ENCODE results near the gene NEDD9. TPM values are rescaled to one million over a fixed set of nuclear protein-coding genes. Genes with fewer than 3 reads are reported as not detected.

Gene NEDD9
- total RNA-seq, 1 donor from 2014 or later, result 14.1 TPM

DNA sequence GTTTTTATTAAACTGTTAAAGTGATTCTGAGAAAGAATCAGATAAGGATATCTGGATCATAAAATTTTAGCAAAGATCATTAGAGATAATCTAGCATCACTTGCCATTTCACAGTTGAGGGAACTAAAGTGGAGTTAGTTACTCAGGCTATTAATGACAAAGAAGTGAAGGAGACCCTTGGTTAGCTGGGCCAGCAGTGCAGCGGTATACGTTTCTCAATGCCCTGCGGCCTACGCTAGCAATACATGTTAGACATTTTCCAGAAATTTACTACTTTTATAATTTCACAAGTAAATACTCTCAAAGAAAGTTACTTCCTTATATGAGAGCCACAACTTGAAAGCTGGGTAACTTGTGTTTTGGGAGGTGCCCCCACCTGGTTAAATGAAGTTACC lies 28.5 kb downstream of the NEDD9 start:
- TF ChIP-seq CTCF (conservative IDR thresholded peaks at IDR 0.05), result no peak
- DNase-seq (ENCODE audit: low read depth, low spot score), result no peak
- Mint-ChIP-seq H3K4me1 (peaks cover 75% of the 10 kb centered on the region), H3K27me3 (ENCODE audit: low read depth) (no peaks in the 10 kb centered on the region), H3K4me3 (peak overlapping the region; percentile 25), H3K27ac (ENCODE audit: unreplicated experiment) (peak overlapping the region; percentile 98), H3K36me3 (ENCODE audit: low read depth) (peaks cover 13% of the 10 kb centered on the region), H3K9me3 (peaks cover 2% of the 10 kb centered on the region)

- Mint-ChIP-seq H3K27ac (ENCODE audit: unreplicated experiment) (peak overlapping the region; percentile 98), H3K36me3 (ENCODE audit: low read depth) (peaks cover 15% of the 10 kb centered on the region), H3K27me3 (ENCODE audit: low read depth) (no peaks in the 10 kb centered on the region), H3K4me1 (peaks cover 79% of the 10 kb centered on the region), H3K9me3 (peaks cover 2% of the 10 kb centered on the region), H3K4me3 (peak overlapping the region; percentile 81)
- DNase-seq (ENCODE audit: low read depth, low spot score), result no peak
- no peak for TF ChIP-seq CTCF (conservative IDR thresholded peaks at IDR 0.05)
Observed at GRCh38 chr6:11203306-11204004, 29.0 kb downstream of the NEDD9 start.

- H3K4me3 Mint-ChIP-seq, result peak overlapping the region; percentile 81
- H3K4me1 Mint-ChIP-seq, result peaks cover 84% of the 10 kb centered on the region
- DNase-seq (ENCODE audit: low read depth, low spot score), result peak; percentile 54
- peaks cover 2% of the 10 kb centered on the region for H3K9me3 Mint-ChIP-seq
- H3K27me3 Mint-ChIP-seq (ENCODE audit: low read depth), result no peaks in the 10 kb centered on the region
- H3K36me3 Mint-ChIP-seq (ENCODE audit: low read depth), result peaks cover 18% of the 10 kb centered on the region
- H3K27ac Mint-ChIP-seq (ENCODE audit: unreplicated experiment), result peak overlapping the region; percentile 98
- no peak for TF ChIP-seq CTCF (conservative IDR thresholded peaks at IDR 0.05)
Observed at GRCh38 chr6:11202513-11203305, 29.8 kb downstream of the NEDD9 start.

DNA sequence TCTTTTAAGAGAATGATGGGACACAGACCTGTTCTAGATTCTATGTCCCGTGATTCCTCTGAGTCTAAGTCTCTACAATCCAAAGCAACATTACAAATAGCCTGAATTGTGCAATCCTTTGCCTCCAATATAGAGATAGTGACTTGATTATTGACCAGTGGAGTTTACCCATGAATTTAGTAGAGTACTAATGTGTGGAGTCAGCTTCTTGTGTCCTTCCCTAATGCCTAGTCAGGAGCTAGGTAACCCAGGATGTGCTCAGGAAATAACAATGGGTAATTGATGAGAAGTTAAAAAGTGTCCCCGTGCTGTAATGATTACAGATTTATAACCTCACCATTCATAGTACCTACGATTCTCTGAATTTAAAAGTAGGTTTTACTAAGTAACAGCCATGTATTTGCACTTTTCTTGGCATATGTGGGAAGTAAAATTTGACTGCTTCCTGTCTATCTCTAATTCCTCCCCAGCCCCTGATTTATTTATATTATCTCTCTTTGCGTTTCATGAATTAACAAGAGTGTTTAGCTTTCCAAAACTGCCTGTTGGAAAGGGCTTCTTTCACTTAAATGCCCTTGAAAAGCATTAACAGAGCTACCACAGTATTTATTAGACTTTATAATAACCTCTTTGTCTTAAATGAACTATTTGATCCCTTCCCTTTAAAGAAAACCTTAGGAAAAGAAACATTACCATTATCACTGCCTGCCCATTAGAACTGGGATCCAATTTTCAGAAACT lies 30.5 kb downstream of the NEDD9 start:
- Mint-ChIP-seq H3K27me3 (ENCODE audit: low read depth) (no peaks in the 10 kb centered on the region), H3K4me1 (peaks cover 84% of the 10 kb centered on the region), H3K36me3 (ENCODE audit: low read depth) (peaks cover 13% of the 10 kb centered on the region), H3K4me3 (peak overlapping the region; percentile 59), H3K27ac (ENCODE audit: unreplicated experiment) (peak overlapping the region; percentile 98), H3K9me3 (peaks cover 2% of the 10 kb centered on the region)
- no peak for TF ChIP-seq CTCF (conservative IDR thresholded peaks at IDR 0.05)
- no peak for DNase-seq (ENCODE audit: low read depth, low spot score)

DNA sequence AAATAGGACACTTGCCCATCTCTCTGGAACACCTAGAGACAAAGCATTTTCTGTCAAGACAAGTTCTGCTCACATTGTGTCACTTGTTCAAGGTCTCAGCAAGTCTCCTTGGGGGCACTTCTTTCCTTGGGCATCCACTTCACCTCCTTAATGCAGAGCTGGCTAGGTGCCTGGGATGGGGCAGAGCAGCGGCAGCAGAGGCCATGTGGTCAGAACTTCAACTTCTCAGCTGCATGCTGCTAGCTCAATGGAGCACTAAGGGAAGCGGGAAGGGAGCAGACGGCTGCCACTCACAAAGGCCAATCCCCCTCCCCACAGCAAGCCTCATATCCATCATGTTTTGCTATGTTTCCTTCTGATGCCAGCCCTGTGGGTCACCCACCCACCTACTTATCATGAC lies 31.5 kb downstream of the NEDD9 start:
- Mint-ChIP-seq H3K27me3 (ENCODE audit: low read depth) (no peaks in the 10 kb centered on the region), H3K36me3 (ENCODE audit: low read depth) (peaks cover 13% of the 10 kb centered on the region), H3K4me3 (no peak overlapping the region), H3K9me3 (peaks cover 2% of the 10 kb centered on the region), H3K4me1 (peaks cover 86% of the 10 kb centered on the region), H3K27ac (ENCODE audit: unreplicated experiment) (peak overlapping the region; percentile 63)
- DNase-seq (ENCODE audit: low read depth, low spot score), result no peak
- TF ChIP-seq CTCF (conservative IDR thresholded peaks at IDR 0.05), result no peak

All from neural crest cell (in vitro differentiated cells).